Esophagus muscularis mucosa (tissue), 3 donors: ENCODE results near the gene ATF3.

ENCODE experiments used
- POLR2AphosphoS5 ChIP-seq, 2 donors: sonication (generic); formaldehyde crosslinking; IDR thresholded peaks; one replicate each; pipeline ENCODE4 v1.6.1; 2017; ENCODE audit warnings: antibody characterized with exemption in 2 of 2
- TF ChIP-seq, protein P1 (sequence below), 3 experiments: fragments of 200-600 bp in 2 of 3; fragments of 450-650 bp in 1 of 3; sonication (generic) in 2 of 3; IDR thresholded peaks; one replicate each; pipeline ENCODE4 v1.5.1; 2017 to 2019; ENCODE audit warnings: antibody characterized with exemption in 3 of 3, mild to moderate bottlenecking in 2 of 3, moderate library complexity in 1 of 3

DNA sequence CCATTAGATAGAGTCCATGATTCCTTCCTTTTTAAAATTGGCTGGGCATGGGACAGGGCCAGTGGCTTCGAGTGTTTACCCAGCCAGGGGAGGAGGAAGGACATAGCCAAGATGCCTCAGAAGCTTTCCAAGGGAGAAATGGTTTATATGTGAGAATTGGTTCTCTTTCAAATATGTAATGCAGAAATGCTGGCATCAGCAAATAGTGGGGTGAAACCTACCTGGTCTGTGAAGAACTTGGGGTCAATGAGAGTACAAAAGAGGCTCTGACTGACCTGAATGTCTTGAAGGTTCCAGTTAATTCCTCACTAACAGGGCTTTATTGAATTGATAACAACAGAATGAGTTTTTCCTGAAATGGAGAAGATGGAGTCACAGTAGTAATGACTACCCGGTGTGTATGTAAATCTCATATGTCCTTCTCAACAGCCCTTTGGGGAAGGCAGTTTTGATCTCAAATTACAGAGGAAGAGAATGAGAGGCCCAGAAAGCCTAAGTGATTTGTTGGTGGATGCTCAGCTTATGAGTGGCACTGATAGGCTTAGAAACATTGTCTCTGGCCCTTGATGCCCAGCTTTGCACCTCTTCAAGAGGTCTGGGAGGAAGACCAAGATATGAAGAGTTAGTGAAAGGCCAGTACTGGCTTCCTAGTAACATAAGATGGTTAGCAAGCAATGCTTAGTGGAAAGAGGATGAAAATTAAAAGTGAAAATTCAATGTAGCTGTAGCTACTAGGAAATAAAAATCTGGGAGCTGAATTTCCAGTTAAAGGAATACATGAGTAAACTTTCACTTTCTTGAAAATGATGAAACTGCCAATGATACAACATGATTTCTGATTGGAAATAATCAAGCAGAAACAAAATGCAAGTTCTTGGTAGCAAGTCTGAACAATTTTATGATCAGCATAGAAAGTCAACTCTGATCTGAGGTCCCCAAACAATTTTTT is 2.7 kb downstream of the ATF3 start:
- TF ChIP-seq, protein P1, sequence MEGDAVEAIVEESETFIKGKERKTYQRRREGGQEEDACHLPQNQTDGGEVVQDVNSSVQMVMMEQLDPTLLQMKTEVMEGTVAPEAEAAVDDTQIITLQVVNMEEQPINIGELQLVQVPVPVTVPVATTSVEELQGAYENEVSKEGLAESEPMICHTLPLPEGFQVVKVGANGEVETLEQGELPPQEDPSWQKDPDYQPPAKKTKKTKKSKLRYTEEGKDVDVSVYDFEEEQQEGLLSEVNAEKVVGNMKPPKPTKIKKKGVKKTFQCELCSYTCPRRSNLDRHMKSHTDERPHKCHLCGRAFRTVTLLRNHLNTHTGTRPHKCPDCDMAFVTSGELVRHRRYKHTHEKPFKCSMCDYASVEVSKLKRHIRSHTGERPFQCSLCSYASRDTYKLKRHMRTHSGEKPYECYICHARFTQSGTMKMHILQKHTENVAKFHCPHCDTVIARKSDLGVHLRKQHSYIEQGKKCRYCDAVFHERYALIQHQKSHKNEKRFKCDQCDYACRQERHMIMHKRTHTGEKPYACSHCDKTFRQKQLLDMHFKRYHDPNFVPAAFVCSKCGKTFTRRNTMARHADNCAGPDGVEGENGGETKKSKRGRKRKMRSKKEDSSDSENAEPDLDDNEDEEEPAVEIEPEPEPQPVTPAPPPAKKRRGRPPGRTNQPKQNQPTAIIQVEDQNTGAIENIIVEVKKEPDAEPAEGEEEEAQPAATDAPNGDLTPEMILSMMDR (IDR thresholded peaks at IDR 0.05), result no peak
- TF ChIP-seq POLR2AphosphoS5 (IDR thresholded peaks at IDR 0.05), result no peak
